CD8-positive, alpha-beta memory T cell (primary cell): Measurements from ENCODE around the gene PDZD7. TPM values are rescaled to one million over a fixed set of nuclear protein-coding genes. Genes with fewer than 3 reads are reported as not detected.

Source experiments
- CTCF ChIA-PET: fragments of 350-600 bp; sonication (Branson Sonifier 250); formaldehyde crosslinking; loops from one replicate; lab custom pipeline; 2021; ENCODE audit warnings: antibody characterized with exemption; lab: Charles Lee
- POLR2A ChIA-PET: fragments of 350-600 bp; sonication (Branson Sonifier 250); formaldehyde crosslinking; loops from one replicate; lab custom pipeline; 2021; ENCODE audit warnings: antibody characterized with exemption; lab: Charles Lee
- DNase-seq, 5 donors: peaks; one replicate each; pipeline versions ENCODE4 v3.0.0 to v3.0.0-alpha.2; 2020 to 2022; ENCODE audit warnings: mixed read lengths in 1 of 5
- H3K27ac ChIP-seq: one replicate; pipeline ENCODE4 v1.7.0; 2013; ENCODE audit warnings: low read depth, mild to moderate bottlenecking, low read length, moderate library complexity
- H3K27me3 ChIP-seq: 2 replicates; pipeline ENCODE4 v1.7.0; 2013; ENCODE audit warnings: low read length, mild to moderate bottlenecking; ENCODE audit not compliant: insufficient read depth, poor library complexity, severe bottlenecking
- H3K36me3 ChIP-seq: 2 replicates; pipeline ENCODE4 v1.7.0; 2013; ENCODE audit warnings: mild to moderate bottlenecking, low read length, moderate library complexity; ENCODE audit not compliant: insufficient read depth
- H3K4me1 ChIP-seq: 2 replicates; pipeline ENCODE4 v1.7.0; 2013; ENCODE audit warnings: mild to moderate bottlenecking, low read length, moderate library complexity; ENCODE audit not compliant: insufficient read depth
- H3K4me3 ChIP-seq: 2 replicates; pipeline ENCODE4 v1.7.0; 2013; ENCODE audit warnings: mild to moderate bottlenecking, low read length
- H3K9me3 ChIP-seq: 2 replicates; pipeline ENCODE4 v1.7.0; 2013; ENCODE audit warnings: mild to moderate bottlenecking, low read length
- H3K27ac Mint-ChIP-seq, 8 donors: one replicate each; pipeline ENCODE4 v1.8.0; 2020 to 2021; ENCODE audit warnings: mixed read lengths in 8 of 8, mild to moderate bottlenecking in 6 of 8, inconsistent platforms in 3 of 8, moderate library complexity in 3 of 8
- H3K27me3 Mint-ChIP-seq, 2 donors: one replicate each; pipeline ENCODE4 v1.8.0; 2020 to 2021; ENCODE audit warnings: mixed read lengths in 2 of 2, mild to moderate bottlenecking in 1 of 2, moderate library complexity in 1 of 2
- H3K36me3 Mint-ChIP-seq, 3 donors: one replicate each; pipeline ENCODE4 v1.8.0; 2020 to 2021; ENCODE audit warnings: mixed read lengths in 3 of 3, inconsistent platforms in 1 of 3, mild to moderate bottlenecking in 1 of 3
- H3K4me1 Mint-ChIP-seq, 3 donors: one replicate each; pipeline ENCODE4 v1.8.0; 2020 to 2021; ENCODE audit warnings: mixed read lengths in 3 of 3, inconsistent platforms in 1 of 3, mild to moderate bottlenecking in 1 of 3
- H3K4me3 Mint-ChIP-seq, 7 donors: one replicate each; pipeline ENCODE4 v1.8.0; 2020 to 2021; ENCODE audit warnings: mixed read lengths in 7 of 7, mild to moderate bottlenecking in 6 of 7, moderate library complexity in 4 of 7, inconsistent platforms in 2 of 7
- H3K9me3 Mint-ChIP-seq, 5 donors: one replicate each; pipeline ENCODE4 v1.8.0; 2020 to 2022; ENCODE audit warnings: mixed read lengths in 5 of 5, mild to moderate bottlenecking in 3 of 5, moderate library complexity in 2 of 5, inconsistent platforms in 1 of 5
- polyA plus RNA-seq: library from polyadenylated mRNA; unstranded; fragments of 300-500 nt; fragmentation: Illumina TruSeq; gene quantifications from one replicate; pipeline ENCODE4 v1.2.3, GENCODE V29; 2021
- total RNA-seq, 2 experiments: library from RNA; stranded (reverse); gene quantifications; one replicate each; pipeline ENCODE4 v1.2.3, GENCODE V29; 2021

The PDZD7 gene
- total and polyA plus RNA-seq, 3 experiments from 2014 or later, result 0.23 to 0.33 (median 0.31) TPM

- Mint-ChIP-seq H3K27ac (peak overlapping the region; percentile 89 to 98 (median 94)), H3K36me3 (peaks cover 0 to 4% (median 1%) of the 10 kb centered on the region in 3 donors), H3K9me3 (no peaks in the 10 kb centered on the region), H3K4me3 (peak overlapping the region; percentile 89 to 99 (median 96)), H3K4me1 (peaks cover 20 to 40% (median 22%) of the 10 kb centered on the region in 3 donors), H3K27me3 (peaks cover 26 to 32% of the 10 kb centered on the region in 2 donors)
- ChIA-PET POLR2A (interaction anchor here (0.6 to 1.6 kb wide), 3 partner anchors 18 to 70 kb away, joined by 4 to 7 read pairs (median 6); partner anchors contain the start of genes PDZD7, SFXN3 and TLX1), CTCF (interaction anchor here (0.6 to 19.6 kb wide), 12 partner anchors 8 to 91 kb away, joined by 3 to 258 read pairs (median 6); partner anchors contain the start of genes PDZD7 and SFXN3)
- peak in 4 of 5 donors; percentile 85 to 92 (median 91) for DNase-seq
- peak overlapping the region; percentile 77 for H3K27ac ChIP-seq
- no peaks in the 10 kb centered on the region for H3K36me3 ChIP-seq
- H3K4me3 ChIP-seq, result peak overlapping the region; percentile 95
- peaks cover 34% of the 10 kb centered on the region for H3K27me3 ChIP-seq
- H3K4me1 ChIP-seq, result peaks cover 25% of the 10 kb centered on the region
- H3K9me3 ChIP-seq, result no peaks in the 10 kb centered on the region
Measured at GRCh38 chr10:101060951-101061623, 30.2 kb upstream of the PDZD7 start.

DNA sequence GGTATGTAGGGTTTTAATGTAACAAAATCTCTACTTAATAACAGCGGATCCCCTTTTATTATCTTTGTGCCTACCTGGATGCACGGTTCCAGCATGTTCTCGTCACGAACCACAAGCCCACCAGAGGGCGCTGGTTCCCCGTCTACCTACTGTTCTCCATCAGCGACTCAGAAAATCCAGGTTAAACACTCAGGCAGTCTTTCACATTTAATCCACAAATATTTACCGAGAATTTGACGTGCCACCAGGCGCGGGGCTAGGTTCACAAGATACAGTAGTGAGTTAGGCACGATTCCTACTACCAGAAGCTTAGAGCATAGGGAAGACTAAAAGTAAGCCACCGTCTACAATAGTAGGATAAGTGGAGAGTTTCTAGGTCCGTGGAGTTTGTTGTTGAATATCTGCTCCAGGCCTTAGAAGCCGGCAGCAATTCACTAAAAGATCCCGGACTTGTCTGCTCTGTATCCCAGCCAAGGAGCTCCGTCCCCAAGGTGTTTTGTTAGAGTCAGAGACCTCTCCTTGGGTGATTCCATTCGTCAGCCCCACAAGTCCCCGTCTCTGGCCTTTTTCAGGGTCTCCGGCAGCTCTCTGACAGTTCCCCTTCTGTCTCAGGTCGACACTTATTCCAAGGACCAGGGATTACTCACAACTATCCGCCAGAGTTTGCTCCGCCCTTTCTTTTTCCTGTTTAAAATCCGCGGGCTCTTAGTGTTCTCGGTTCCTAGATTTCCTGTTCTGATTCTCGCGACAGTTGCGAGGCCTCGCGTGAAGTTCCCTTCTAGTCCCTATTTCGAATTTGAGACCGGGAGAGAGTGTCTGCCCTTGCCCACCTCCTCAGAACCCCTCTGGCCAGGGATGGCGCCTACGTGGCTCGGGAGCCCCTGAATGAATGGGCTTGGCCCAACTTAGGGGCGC lies 29.4 kb upstream of the PDZD7 start:
- H3K36me3 ChIP-seq, result no peaks in the 10 kb centered on the region
- H3K4me3 ChIP-seq, result peak overlapping the region; percentile 95
- POLR2A ChIA-PET, result interaction anchor here (0.8 to 1.6 kb wide), 3 partner anchors 17 to 30 kb away, joined by 3 to 5 read pairs (median 4); partner anchors contain the start of genes PDZD7 and SFXN3
- H3K27ac ChIP-seq, result peak overlapping the region; percentile 77
- Mint-ChIP-seq H3K4me1 (peaks cover 20 to 34% (median 22%) of the 10 kb centered on the region in 3 donors), H3K36me3 (peaks cover 0 to 4% (median 1%) of the 10 kb centered on the region in 3 donors), H3K4me3 (peak overlapping the region; percentile 89 to 99 (median 96)), H3K27ac (peak overlapping the region; percentile 89 to 98 (median 94)), H3K27me3 (peaks cover 18 to 24% of the 10 kb centered on the region in 2 donors), H3K9me3 (no peaks in the 10 kb centered on the region)
- no peaks in the 10 kb centered on the region for H3K9me3 ChIP-seq
- peaks cover 26% of the 10 kb centered on the region for H3K27me3 ChIP-seq
- DNase-seq, result peak; percentile 83 to 96 (median 92)
- CTCF ChIA-PET, result interaction anchor here (0.6 to 19.6 kb wide), 11 partner anchors 9 to 599 kb away, joined by 3 to 258 read pairs (median 7); partner anchors contain the start of genes PDZD7 and SFXN3
- peaks cover 23% of the 10 kb centered on the region for H3K4me1 ChIP-seq

GRCh38 chr10:101056365-101057151 lies 25.6 kb upstream of the PDZD7 start:
- Histone ChIP-seq H3K9me3 (no peaks in the 10 kb centered on the region), H3K27ac (no peak overlapping the region), H3K36me3 (no peaks in the 10 kb centered on the region), H3K4me1 (peaks cover 2% of the 10 kb centered on the region), H3K27me3 (no peaks in the 10 kb centered on the region), H3K4me3 (no peak overlapping the region)
- ChIA-PET POLR2A (no interaction called here), CTCF (interaction anchor here (1.3 to 19.6 kb wide), 5 partner anchors 9 to 85 kb away, joined by 4 to 258 read pairs (median 8); no protein-coding TSS in a partner anchor)
- peak overlapping the region in 1 of 8 donors; percentile 23 for H3K27ac Mint-ChIP-seq
- peaks cover 0 to 8% of the 10 kb centered on the region in 2 donors for H3K27me3 Mint-ChIP-seq
- H3K4me1 Mint-ChIP-seq, result peaks cover 8 to 12% (median 8%) of the 10 kb centered on the region in 3 donors
- peak overlapping the region in 1 of 7 donors; percentile 42 for H3K4me3 Mint-ChIP-seq
- peaks cover 0 to 4% (median 1%) of the 10 kb centered on the region in 3 donors for H3K36me3 Mint-ChIP-seq
- DNase-seq, result no peak
- no peaks in the 10 kb centered on the region for H3K9me3 Mint-ChIP-seq

- Histone ChIP-seq H3K4me3 (no peak overlapping the region), H3K9me3 (no peaks in the 10 kb centered on the region), H3K27me3 (peaks cover 7% of the 10 kb centered on the region), H3K36me3 (no peaks in the 10 kb centered on the region), H3K4me1 (peaks cover 6% of the 10 kb centered on the region), H3K27ac (no peak overlapping the region)
- ChIA-PET CTCF (interaction anchor here (0.9 to 19.6 kb wide), 4 partner anchors 8 to 36 kb away, joined by 3 to 258 read pairs (median 6); no protein-coding TSS in a partner anchor), POLR2A (no interaction called here)
- Mint-ChIP-seq H3K9me3 (no peaks in the 10 kb centered on the region), H3K4me3 (peak overlapping the region in 1 of 7 donors; percentile 2), H3K27ac (no peak overlapping the region), H3K36me3 (peaks cover 0 to 1% (median under 1%) of the 10 kb centered on the region in 3 donors), H3K27me3 (peaks cover 9 to 15% of the 10 kb centered on the region in 2 donors), H3K4me1 (peaks cover 9 to 14% (median 12%) of the 10 kb centered on the region in 3 donors)
- no peak for DNase-seq
Measured at GRCh38 chr10:101055411-101055810, 24.5 kb upstream of the PDZD7 start.

DNA sequence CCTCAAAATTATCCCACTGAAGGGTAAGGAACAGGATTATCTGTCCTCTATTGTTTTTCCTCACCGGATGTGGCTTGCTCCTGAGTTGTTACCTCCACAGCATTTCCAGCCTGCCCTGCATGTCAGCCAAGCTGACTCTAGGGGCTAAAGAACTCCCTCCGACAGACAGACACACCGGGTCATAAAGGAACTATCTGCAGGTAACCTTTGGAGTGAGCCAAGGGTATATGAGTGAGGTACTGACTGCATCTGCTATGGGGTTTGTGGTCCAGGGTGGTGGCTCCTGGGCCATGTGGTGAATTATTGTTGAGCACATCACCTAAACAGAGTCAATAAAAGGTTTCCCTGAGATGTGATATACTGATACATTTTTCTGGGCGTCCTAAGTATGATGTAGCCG lies 23.9 kb upstream of the PDZD7 start:
- Histone ChIP-seq H3K4me1 (peaks cover 11% of the 10 kb centered on the region), H3K4me3 (no peak overlapping the region), H3K27me3 (peaks cover 11% of the 10 kb centered on the region), H3K9me3 (no peaks in the 10 kb centered on the region), H3K27ac (no peak overlapping the region), H3K36me3 (no peaks in the 10 kb centered on the region)
- ChIA-PET CTCF (interaction anchor here (1.3 to 19.6 kb wide), 2 partner anchors 12 to 16 kb away, joined by 8 to 258 read pairs; no protein-coding TSS in a partner anchor), POLR2A (no interaction called here)
- DNase-seq, result no peak
- Mint-ChIP-seq H3K9me3 (no peaks in the 10 kb centered on the region), H3K4me1 (peaks cover 8 to 14% (median 13%) of the 10 kb centered on the region in 3 donors), H3K27me3 (peaks cover 14 to 17% of the 10 kb centered on the region in 2 donors), H3K27ac (no peak overlapping the region), H3K4me3 (peak overlapping the region in 1 of 7 donors; percentile 2), H3K36me3 (peaks cover 0 to 1% (median 0%) of the 10 kb centered on the region in 3 donors)

DNA sequence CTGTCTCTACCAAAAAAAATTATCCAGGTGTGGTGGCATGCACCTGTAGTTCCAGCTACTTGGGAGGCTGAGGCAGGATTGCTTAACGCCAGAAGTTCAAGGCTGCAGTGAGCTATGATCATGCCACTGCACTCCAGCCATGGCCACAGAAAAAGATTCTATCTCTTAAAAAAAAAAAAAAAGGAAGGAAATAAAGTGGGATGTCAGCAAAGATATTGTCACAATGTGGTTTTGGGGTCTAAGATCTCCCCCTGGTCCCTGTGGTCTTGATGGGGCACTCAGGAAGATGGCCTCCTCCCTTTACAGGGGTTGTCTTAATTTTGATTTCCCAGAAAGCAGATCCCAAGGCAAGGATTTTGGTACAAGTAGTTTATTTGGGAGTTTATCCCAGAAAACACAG lies 23.4 kb upstream of the PDZD7 start:
- H3K4me1 ChIP-seq, result peaks cover 13% of the 10 kb centered on the region
- no peaks in the 10 kb centered on the region for H3K36me3 ChIP-seq
- CTCF ChIA-PET, result interaction anchor here (1.3 to 19.6 kb wide), 3 partner anchors 7 to 16 kb away, joined by 3 to 258 read pairs (median 83); partner anchors contain the start of gene KAZALD1
- peaks cover 19% of the 10 kb centered on the region in 2 donors for H3K27me3 Mint-ChIP-seq
- peaks cover 0 to 1% (median 0%) of the 10 kb centered on the region in 3 donors for H3K36me3 Mint-ChIP-seq
- H3K9me3 ChIP-seq, result no peaks in the 10 kb centered on the region
- peaks cover 16% of the 10 kb centered on the region for H3K27me3 ChIP-seq
- H3K4me1 Mint-ChIP-seq, result peaks cover 8 to 15% (median 13%) of the 10 kb centered on the region in 3 donors
- H3K4me3 Mint-ChIP-seq, result no peak overlapping the region
- H3K27ac Mint-ChIP-seq, result no peak overlapping the region
- POLR2A ChIA-PET, result interaction anchor here (0.6 kb wide), 1 partner anchor 11 kb away, joined by 3 read pairs; no protein-coding TSS in a partner anchor
- H3K9me3 Mint-ChIP-seq, result no peaks in the 10 kb centered on the region
- no peak overlapping the region for H3K4me3 ChIP-seq
- no peak overlapping the region for H3K27ac ChIP-seq
- DNase-seq, result no peak
